HG03025 (cell line): ENCODE measurements around the gene ZNF687.

ENCODE experiments used
- ATAC-seq: cut with Tn5 transposase; IDR thresholded peaks from one replicate; pipeline ENCODE4 v1.9.1; 2021; ENCODE audit warnings: mild to moderate bottlenecking, moderate library complexity; ENCODE audit not compliant: unreplicated experiment, low FRiP score

The ZNF687 gene, protein sequence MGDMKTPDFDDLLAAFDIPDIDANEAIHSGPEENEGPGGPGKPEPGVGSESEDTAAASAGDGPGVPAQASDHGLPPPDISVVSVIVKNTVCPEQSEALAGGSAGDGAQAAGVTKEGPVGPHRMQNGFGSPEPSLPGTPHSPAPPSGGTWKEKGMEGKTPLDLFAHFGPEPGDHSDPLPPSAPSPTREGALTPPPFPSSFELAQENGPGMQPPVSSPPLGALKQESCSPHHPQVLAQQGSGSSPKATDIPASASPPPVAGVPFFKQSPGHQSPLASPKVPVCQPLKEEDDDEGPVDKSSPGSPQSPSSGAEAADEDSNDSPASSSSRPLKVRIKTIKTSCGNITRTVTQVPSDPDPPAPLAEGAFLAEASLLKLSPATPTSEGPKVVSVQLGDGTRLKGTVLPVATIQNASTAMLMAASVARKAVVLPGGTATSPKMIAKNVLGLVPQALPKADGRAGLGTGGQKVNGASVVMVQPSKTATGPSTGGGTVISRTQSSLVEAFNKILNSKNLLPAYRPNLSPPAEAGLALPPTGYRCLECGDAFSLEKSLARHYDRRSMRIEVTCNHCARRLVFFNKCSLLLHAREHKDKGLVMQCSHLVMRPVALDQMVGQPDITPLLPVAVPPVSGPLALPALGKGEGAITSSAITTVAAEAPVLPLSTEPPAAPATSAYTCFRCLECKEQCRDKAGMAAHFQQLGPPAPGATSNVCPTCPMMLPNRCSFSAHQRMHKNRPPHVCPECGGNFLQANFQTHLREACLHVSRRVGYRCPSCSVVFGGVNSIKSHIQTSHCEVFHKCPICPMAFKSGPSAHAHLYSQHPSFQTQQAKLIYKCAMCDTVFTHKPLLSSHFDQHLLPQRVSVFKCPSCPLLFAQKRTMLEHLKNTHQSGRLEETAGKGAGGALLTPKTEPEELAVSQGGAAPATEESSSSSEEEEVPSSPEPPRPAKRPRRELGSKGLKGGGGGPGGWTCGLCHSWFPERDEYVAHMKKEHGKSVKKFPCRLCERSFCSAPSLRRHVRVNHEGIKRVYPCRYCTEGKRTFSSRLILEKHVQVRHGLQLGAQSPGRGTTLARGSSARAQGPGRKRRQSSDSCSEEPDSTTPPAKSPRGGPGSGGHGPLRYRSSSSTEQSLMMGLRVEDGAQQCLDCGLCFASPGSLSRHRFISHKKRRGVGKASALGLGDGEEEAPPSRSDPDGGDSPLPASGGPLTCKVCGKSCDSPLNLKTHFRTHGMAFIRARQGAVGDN

DNA sequence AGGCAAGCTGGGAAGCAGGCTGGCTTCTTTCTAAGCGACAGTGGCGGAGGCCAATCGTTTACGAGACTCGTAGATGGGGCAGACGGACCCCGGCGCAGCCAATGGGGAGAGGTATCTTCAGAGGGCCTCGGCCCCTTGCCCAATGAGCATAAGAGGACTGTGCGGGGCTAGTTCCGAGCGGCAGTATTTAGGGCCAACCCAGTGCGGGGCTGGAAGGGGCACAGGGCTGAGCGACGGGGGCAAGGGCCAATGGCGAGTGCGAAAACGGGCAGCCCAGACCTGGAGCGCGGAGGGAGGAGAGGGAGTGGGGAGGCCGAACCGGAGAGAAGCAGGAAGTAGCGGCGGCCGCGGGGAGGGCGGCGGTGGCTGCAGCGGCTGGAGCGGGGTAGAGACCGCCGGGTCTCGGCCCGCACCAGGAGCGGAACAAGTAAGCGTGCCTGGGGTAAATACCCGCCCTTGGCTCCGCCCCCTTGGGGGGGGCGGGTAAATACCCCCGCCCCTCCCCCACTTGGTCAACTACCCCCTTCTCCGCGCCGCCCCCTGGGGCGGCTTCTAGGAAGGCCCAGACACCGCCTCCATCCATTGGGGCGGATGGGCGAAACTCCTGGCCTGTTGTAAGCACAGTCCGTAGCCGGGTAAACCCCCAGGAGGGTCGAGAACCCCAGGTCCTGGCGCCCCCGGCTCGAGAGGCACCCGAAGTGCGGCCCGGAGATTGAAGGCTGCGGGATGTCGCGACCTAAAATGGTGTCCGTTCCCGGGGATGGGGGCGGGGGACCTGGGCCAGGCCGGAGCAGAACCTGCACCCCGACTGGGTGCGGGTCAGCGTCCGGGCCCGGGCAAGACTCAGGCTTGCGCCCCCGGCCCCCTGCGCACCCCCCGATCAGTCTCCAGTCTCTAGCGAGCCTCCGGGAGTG lies at the start of gene ZNF687:
ZNF687 (plus strand) TSS at position 331 of the 914 bp plus-strand sequence. CDS start 3,993 bp downstream, outside the sequence.
- peak; percentile 81 for ATAC-seq

GRCh38 chr1:151235235-151235634 lies 46.9 kb upstream of the ZNF687 start:
- no peak for ATAC-seq

DNA sequence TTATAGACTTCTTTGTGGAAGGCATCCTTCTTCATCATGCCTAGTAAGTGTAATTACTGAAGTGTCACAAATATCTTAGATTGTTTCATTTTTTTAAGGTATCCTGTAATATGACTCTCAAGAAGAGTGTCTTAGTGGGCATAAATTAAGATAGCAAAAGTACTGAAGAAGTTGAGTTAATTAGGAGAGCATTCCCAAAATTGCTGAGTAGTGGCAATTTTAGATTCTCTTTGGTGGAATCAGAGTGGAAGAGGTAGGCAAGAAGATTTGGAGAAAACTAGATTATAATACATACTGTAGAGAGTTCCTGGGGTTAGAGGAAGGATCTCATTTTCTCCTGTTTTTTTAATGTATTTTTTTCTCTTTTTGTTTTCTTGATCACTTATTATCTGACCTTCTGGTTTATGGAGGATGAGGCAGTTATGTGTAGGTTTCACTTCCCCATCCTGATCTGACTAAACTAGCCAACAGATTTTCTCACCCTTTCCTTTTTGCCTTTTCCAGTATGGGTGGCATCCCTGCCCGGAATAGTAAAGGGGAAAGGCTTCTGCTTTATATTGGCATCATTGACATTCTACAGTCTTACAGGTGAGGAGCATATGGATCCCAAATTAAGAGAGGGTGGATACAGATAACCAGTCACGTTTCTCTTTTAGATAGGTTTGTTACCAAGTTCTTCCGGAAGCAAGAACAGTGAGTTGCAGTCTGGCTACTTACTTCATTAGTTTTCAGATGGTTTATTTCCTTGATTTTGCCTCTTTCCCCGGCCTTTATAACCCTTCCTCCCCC lies 44.2 kb upstream of the ZNF687 start:
- no peak for ATAC-seq

DNA sequence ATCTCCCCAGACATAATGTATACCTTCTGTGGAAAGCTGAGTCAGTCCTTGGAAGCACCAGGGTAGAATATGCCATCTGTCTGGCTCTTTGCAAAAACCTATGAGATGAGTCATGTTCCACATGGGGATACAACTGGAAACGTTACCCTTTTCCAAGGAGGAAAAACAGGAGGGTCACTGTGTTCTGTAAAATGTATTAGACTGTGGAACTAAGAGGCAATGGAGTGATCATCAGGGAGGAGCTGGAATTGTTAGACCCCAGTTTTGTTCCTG lies 43.7 kb upstream of the ZNF687 start:
- no peak for ATAC-seq

GRCh38 chr1:151242442-151242841 lies 39.7 kb upstream of the ZNF687 start:
- ATAC-seq = no peak

- ATAC-seq = no peak
These were observed 38.3 kb upstream of the ZNF687 start for GRCh38 chr1:151243683-151244216.

GRCh38 chr1:151246786-151247185 lies 35.3 kb upstream of the ZNF687 start:
- no peak for ATAC-seq

- ATAC-seq = no peak
These were observed 30.2 kb upstream of the ZNF687 start for GRCh38 chr1:151251656-151252470.

- ATAC-seq = peak; percentile 78
These were observed 27.6 kb upstream of the ZNF687 start, which contains the start of gene PSMD4 for GRCh38 chr1:151254217-151255213. TSS of gene PSMD4 (plus strand) at chr1:151254734. CDS start at chr1:151254783, 49 bp downstream.

- no peak for ATAC-seq
These were observed 26.7 kb upstream of the ZNF687 start for GRCh38 chr1:151255381-151255780.

DNA sequence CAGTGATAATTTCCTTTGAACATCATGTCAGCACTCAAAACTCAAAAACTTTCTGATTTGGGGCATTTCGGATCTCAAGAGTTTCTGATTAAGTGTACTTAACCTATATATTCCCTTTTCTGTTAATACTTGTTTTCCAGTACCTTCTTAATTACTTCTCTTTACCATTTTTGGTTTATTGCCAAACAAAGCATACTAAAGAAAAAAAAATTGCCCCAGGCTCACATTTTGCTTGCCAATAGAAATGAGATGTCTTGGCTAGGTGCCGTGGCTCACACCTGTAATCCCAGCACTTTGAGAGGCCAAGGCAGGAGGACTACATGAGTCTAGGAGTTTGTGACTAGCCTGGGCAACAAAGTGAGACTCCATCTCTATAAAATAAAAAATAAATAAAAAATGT lies 22.7 kb upstream of the ZNF687 start:
- no peak for ATAC-seq

DNA sequence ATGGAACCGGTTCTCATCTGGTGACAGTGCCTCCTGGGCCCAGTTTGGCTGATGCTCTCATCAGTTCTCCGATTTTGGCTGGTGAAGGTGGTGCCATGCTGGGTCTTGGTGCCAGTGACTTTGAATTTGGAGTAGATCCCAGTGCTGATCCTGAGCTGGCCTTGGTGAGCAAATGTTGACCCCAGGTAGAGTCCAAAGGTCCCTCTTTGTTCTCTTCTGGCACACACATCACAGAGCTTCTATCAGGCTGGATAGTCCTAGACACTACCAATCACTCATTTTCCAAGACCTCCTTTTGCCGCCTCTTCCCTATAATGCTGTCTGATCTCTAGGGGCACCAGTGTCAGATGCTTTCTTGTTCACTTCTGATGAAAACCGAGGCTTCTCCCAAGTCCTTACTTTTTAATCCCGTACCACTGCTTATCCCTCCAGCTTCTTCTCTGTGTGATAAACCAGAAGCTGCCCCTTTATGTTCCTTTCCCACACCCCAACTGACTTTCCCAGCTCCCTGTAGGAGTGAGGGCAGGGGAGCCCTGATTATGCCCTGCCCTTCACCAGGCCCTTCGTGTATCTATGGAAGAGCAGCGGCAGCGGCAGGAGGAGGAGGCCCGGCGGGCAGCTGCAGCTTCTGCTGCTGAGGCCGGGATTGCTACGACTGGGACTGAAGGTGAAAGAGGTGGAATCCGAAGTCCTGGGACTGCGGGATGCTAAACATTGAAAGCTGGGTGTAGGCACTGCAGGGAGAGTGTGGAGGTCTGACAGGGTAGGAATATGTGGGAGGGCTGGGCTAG lies 16.5 kb upstream of the ZNF687 start:
- no peak for ATAC-seq

- ATAC-seq = no peak
These were observed 15.8 kb upstream of the ZNF687 start for GRCh38 chr1:151266315-151266714.

DNA sequence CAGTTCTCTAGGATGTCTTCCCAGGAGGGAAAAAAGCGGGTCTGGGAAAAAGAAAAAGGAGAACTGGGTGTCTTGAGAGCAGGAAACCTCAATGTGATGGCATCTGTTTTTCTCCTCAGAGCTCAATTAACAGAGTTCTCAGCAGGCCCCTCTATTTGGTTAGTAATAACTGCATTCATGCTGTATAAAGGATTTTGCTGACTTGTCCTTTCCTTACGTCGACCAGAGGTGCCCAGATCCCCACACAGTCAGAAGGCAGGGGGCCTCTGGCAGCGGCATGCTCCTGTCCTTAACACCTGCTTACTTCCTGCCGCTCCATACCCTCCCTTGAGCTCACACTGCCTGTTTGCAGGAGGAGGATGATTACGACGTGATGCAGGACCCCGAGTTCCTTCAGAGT lies 15.3 kb upstream of the ZNF687 start:
- no peak for ATAC-seq

DNA sequence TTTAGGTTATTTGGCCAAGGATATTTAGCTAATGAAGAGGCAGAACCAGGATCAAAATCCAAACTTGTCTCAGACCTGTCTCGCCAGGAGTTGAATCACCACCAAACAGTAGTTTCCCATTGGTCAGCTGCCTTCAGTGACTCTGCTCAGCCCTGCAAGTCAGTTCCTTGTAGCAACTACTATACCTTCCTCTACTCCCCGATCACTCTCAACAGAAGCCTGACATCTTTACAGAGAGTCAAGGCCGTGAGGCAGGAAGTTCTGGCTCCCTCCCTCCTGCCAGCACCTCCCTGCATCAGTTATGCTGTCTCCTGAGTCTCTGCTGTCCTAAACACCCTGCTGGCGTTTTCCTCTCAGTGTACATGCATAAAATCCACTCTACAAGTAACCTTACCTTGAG lies 14.3 kb upstream of the ZNF687 start:
- no peak for ATAC-seq

DNA sequence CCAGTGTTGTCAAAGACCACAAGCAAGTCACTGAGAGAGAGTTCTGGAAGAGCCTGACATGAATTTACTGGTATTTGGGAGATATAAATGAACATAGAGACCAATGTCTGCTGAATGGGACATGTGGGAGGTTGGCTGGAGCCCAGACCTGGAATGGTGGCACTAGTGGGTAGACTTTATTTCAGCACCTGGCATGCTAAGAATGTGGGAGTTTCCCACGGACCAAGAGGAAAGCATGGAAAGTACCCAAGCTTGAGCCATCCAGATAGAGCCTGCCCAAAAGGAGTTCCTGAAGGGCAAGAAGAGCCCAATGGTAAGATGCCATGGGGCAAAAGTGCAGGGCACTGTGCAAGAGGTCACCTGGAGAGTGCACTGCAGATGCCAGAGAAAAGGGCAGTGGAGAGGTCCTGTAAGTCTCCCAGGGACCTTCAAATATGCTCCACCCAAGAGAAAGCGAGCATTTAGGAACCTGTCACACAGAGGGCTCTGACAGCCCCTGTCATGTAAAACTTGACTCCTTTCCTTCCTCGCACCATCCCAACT lies 8.1 kb upstream of the ZNF687 start:
- ATAC-seq = no peak
